Cardiac fibroblast (primary cell): ENCODE data around the gene KCNQ1.

Experiments used
- DNase-seq, 2 donors: peaks; one replicate each; pipeline versions ENCODE4 v3.0.0 to v3.0.0-alpha.2; 2010; ENCODE audit warnings: low read depth in 2 of 2
- H3K4me3 ChIP-seq, 2 donors: replicated peaks in 1 of 2; 1 replicate in 1 of 2; 2 replicates in 1 of 2; pipeline ENCODE4 v1.5.1; 2011; ENCODE audit warnings: low read depth in 2 of 2, low read length in 2 of 2, mild to moderate bottlenecking in 2 of 2, moderate library complexity in 1 of 2
- TF ChIP-seq, protein P1 (sequence below): IDR thresholded peaks from one replicate; pipeline ENCODE4 v1.5.1; 2011; ENCODE audit warnings: low read depth, mild to moderate bottlenecking, low read length, inconsistent platforms

The KCNQ1 gene

GRCh38 chr11:2778630-2779498, 334.1 kb downstream of the KCNQ1 start:
- TF ChIP-seq, protein P1, sequence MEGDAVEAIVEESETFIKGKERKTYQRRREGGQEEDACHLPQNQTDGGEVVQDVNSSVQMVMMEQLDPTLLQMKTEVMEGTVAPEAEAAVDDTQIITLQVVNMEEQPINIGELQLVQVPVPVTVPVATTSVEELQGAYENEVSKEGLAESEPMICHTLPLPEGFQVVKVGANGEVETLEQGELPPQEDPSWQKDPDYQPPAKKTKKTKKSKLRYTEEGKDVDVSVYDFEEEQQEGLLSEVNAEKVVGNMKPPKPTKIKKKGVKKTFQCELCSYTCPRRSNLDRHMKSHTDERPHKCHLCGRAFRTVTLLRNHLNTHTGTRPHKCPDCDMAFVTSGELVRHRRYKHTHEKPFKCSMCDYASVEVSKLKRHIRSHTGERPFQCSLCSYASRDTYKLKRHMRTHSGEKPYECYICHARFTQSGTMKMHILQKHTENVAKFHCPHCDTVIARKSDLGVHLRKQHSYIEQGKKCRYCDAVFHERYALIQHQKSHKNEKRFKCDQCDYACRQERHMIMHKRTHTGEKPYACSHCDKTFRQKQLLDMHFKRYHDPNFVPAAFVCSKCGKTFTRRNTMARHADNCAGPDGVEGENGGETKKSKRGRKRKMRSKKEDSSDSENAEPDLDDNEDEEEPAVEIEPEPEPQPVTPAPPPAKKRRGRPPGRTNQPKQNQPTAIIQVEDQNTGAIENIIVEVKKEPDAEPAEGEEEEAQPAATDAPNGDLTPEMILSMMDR: no peak
- DNase-seq: peak; percentile 37 to 90
- H3K4me3 ChIP-seq: no peak overlapping the region

- TF ChIP-seq, protein P1: no peak
- DNase-seq: no peak
- H3K4me3 ChIP-seq: no peak overlapping the region
These were observed 334.7 kb downstream of the KCNQ1 start for GRCh38 chr11:2779499-2779980.

DNA sequence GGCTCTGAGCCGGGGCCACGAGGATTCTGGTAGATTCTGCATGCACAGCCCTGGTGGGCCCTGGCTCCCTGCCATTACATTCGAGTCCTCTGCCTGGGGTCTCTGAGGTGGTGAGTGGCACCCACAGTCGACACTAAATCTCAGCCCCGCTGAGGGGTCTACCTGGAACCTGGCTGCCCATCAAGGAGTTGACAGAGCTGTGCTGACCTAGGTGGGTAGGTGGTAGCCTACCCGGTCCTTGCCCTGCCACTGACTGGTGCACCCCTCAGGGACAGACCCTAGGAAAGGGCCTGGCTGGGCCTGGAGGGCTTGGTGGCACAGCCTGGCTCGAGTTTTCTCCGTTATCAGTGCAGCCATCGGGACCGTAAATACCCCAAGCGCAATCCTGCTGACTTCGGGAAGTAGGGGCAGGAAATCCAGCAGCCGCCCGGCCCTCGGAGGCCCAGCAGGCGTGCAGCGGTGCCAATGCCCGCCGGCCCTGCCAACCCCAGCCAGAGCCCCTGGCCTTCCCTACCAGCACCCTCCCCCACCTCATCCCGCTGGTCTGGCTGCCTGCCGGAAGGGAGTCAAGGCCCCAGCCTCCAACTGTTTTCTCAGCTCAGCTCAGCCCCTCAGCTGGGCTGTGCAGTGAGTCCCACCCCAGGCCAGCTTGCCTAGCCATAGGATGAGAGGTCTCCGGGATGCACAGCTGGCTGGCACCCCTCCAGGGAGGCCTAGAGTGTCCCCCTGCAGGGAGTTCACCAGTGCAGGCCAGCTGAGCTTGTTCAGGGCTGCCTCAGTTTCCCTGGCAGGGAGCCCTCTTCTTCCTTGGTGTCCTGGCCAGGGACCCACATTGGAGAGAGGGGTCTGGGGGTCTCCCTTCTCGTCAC, 335.4 kb downstream of the KCNQ1 start:
- TF ChIP-seq, protein P1: no peak
- no peak overlapping the region for H3K4me3 ChIP-seq
- DNase-seq: peak in 1 of 2 donors; percentile 16

GRCh38 chr11:2780850-2781407, 336.1 kb downstream of the KCNQ1 start:
- no peak overlapping the region for H3K4me3 ChIP-seq
- DNase-seq: no peak
- TF ChIP-seq, protein P1: no peak

DNA sequence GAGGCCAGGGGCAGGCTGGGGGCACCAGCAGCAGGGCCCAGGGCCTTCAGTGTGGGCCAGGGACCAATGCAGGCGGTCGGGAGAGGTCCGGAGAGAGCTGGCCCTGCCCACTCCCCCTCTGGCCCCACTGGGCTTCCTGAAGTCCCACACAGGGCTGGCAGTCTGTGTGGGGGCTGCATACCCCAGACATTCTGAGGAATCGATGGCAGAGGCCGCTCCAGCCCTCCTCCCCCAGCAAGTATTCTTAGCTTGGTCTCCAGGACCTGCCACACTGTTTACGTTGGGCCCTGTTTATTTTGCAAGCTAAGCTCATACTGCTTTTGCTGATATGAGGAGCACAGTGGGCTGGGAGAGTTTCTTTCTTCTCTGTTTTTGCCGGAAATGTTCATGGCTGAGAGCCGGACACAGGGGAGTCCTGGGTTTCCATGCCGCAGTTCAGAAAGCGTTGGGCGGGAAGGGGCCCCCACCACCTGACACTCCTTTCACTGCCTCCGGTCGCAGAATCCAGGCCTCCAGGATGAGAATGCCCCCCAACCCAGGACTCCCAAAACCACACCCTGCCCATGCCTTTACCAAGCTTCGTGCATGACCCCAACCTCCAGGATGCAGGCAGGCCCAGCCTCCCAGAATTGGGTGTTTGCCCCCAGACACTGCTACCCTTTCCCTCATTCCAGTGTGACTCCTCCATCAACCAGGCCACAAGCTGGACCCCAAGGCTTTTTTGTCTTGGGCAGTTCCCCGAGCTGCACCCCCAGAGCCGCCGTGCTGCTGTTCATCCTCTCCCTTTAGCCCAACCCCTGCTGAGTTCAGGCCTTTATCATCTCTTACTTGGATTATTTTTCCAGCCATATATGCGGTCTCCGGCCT, 336.8 kb downstream of the KCNQ1 start:
- TF ChIP-seq, protein P1: no peak
- no peak overlapping the region for H3K4me3 ChIP-seq
- no peak for DNase-seq

DNA sequence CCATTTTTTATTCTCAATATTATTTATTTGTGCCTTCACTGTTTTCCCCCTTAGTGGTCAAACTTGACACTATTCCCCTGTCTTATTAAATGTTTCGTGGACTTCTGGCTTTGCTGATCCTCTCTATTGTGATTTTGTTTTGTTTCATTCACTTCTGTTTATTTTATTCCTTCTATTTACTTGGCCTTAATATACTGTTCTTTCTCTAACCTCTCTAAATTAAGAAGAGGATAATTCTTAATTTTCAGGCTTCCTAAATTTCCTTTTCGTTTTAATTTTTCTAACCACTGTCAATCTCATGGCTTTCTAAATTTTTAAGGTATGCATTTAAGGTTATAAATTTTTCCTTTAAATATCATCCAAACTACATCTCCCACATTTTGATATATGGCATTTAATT, 338.0 kb downstream of the KCNQ1 start:
- DNase-seq: no peak
- TF ChIP-seq, protein P1: no peak
- H3K4me3 ChIP-seq: no peak overlapping the region
